IMR-90 (cell line): ENCODE results near the gene NPAP1. TPM values are rescaled to one million over a fixed set of nuclear protein-coding genes. Genes with fewer than 3 reads are reported as not detected.

Experiments
- ATAC-seq: fragments of 200-7000 bp; cut with Tn5 transposase; 2 replicates; pipeline ENCODE4 v1.9.1; 2020; ENCODE audit warnings: low read depth, mild to moderate bottlenecking, moderate library complexity
- BruUV-seq: library from RNA; stranded (reverse); fragments of 400-500 nt; replicated peaks from 2 replicates; lab custom pipeline; 2021; lab: Mats Ljungman, UMichigan
- CTCF ChIA-PET: fragments of 300-600 bp; formaldehyde crosslinking; extraction: SDS; loops from one replicate; lab custom pipeline; 2021; ENCODE audit warnings: antibody characterized with exemption; lab: Yijun Ruan, JAX
- POLR2A ChIA-PET: fragments of 300-600 bp; sonication (Branson Sonifier 250); formaldehyde crosslinking; loops from one replicate; lab custom pipeline; 2022; ENCODE audit warnings: antibody characterized with exemption; ENCODE audit not compliant: unreplicated experiment; lab: Charles Lee
- DNase-seq: peaks from one replicate; pipeline ENCODE4 v3.0.0; 2013
- H2AFZ ChIP-seq: replicated peaks from 2 replicates; pipeline ENCODE3; 2013; ENCODE audit warnings: low read length, mild to moderate bottlenecking; ENCODE audit not compliant: poor library complexity
- H2AK5ac ChIP-seq: 2 replicates; pipeline ENCODE4 v1.6.1; 2013; ENCODE audit warnings: low read depth, low read length, inconsistent platforms
- H2AK9ac ChIP-seq: replicated peaks from 2 replicates; pipeline ENCODE3; 2013; ENCODE audit warnings: mild to moderate bottlenecking, low read depth, low read length, moderate library complexity; ENCODE audit not compliant: poor library complexity
- H2BK120ac ChIP-seq: 2 replicates; pipeline ENCODE4 v1.6.1; 2013; ENCODE audit warnings: low read depth, low read length, inconsistent platforms
- H2BK15ac ChIP-seq: 3 replicates; pipeline ENCODE4 v1.6.1; 2013; ENCODE audit warnings: low read depth, low read length, inconsistent platforms
- H2BK20ac ChIP-seq: 2 replicates; pipeline ENCODE4 v1.6.1; 2013; ENCODE audit warnings: low read depth, mild to moderate bottlenecking, inconsistent platforms, low read length, moderate library complexity
- H2BK5ac ChIP-seq: 2 replicates; pipeline ENCODE4 v1.6.1; 2013; ENCODE audit warnings: mild to moderate bottlenecking, low read depth, low read length, inconsistent platforms; ENCODE audit not compliant: poor library complexity, severe bottlenecking
- H3K14ac ChIP-seq: replicated peaks from 2 replicates; pipeline ENCODE4 v1.6.1; 2013; ENCODE audit warnings: low read depth, low read length, inconsistent platforms
- H3K18ac ChIP-seq: 2 replicates; pipeline ENCODE4 v1.6.1; 2013; ENCODE audit warnings: low read depth, low read length, control low read depth
- H3K23ac ChIP-seq: 2 replicates; pipeline ENCODE4 v1.6.1; 2013; ENCODE audit warnings: low read depth, low read length, inconsistent platforms
- H3K27ac ChIP-seq: 2 replicates; pipeline ENCODE4 v1.5.1; 2013; ENCODE audit warnings: mild to moderate bottlenecking, control low read depth, low read length; ENCODE audit not compliant: insufficient read depth
- H3K27me3 ChIP-seq: 2 replicates; pipeline ENCODE4 v1.6.1; 2013; ENCODE audit warnings: low read length; ENCODE audit not compliant: control insufficient read depth, insufficient read depth
- H3K36me3 ChIP-seq: 2 replicates; pipeline ENCODE4 v1.6.1; 2013; ENCODE audit warnings: low read length, mixed read lengths; ENCODE audit not compliant: control insufficient read depth, insufficient read depth
- H3K4ac ChIP-seq: 2 replicates; pipeline ENCODE4 v1.6.1; 2013; ENCODE audit warnings: low read depth, low read length, inconsistent platforms
- H3K4me1 ChIP-seq: 2 replicates; pipeline ENCODE4 v1.6.1; 2013; ENCODE audit warnings: low read length, mixed read lengths; ENCODE audit not compliant: control insufficient read depth, insufficient read depth
- H3K4me2 ChIP-seq: 2 replicates; pipeline ENCODE4 v1.6.1; 2013; ENCODE audit warnings: low read depth, mild to moderate bottlenecking, control low read depth, low read length, moderate library complexity
- H3K4me3 ChIP-seq: 2 replicates; pipeline ENCODE4 v1.5.1; 2013; ENCODE audit warnings: low read depth, mild to moderate bottlenecking, control low read depth, low read length, moderate library complexity; ENCODE audit not compliant: insufficient read depth
- H3K56ac ChIP-seq: 2 replicates; pipeline ENCODE4 v1.6.1; 2013; ENCODE audit warnings: low read length, inconsistent platforms; ENCODE audit not compliant: insufficient read depth; ENCODE audit errors: extremely low read depth
- H3K79me1 ChIP-seq, 2 experiments: 2 replicates each; pipeline ENCODE4 v1.6.1; 2013; ENCODE audit warnings: low read length in 2 of 2, inconsistent platforms in 1 of 2, low read depth in 1 of 2
- H3K9ac ChIP-seq: 2 replicates; pipeline ENCODE4 v1.6.1; 2013; ENCODE audit warnings: low read depth, low read length, control low read depth
- H3K9me1 ChIP-seq: 2 replicates; pipeline ENCODE4 v1.6.1; 2013; ENCODE audit warnings: low read length, inconsistent platforms; ENCODE audit not compliant: insufficient read depth
- H3K9me3 ChIP-seq: 2 replicates; pipeline ENCODE4 v1.6.1; 2013; ENCODE audit warnings: low read length; ENCODE audit not compliant: control insufficient read depth, insufficient read depth
- H4K20me1 ChIP-seq: 2 replicates; pipeline ENCODE4 v1.6.1; 2013; ENCODE audit warnings: low read length, inconsistent platforms; ENCODE audit not compliant: insufficient read depth
- H4K5ac ChIP-seq: 2 replicates; pipeline ENCODE4 v1.6.1; 2013; ENCODE audit warnings: mild to moderate bottlenecking, low read depth, low read length, control low read depth
- H4K8ac ChIP-seq, 2 experiments: 2 replicates each; pipeline ENCODE4 v1.6.1; 2013; ENCODE audit warnings: low read depth in 2 of 2, low read length in 2 of 2, control low read depth in 1 of 2, inconsistent platforms in 1 of 2
- H4K91ac ChIP-seq: 2 replicates; pipeline ENCODE4 v1.6.1; 2013; ENCODE audit warnings: low read depth, low read length, inconsistent platforms; ENCODE audit not compliant: insufficient read depth
- BHLHE40 ChIP-seq: fragments of 150-350 bp; IDR thresholded peaks from 2 replicates; pipeline ENCODE4 v1.6.1; 2016; ENCODE audit warnings: mild to moderate bottlenecking, low read depth, low read length
- CHD1 ChIP-seq: IDR thresholded peaks from 2 replicates; pipeline ENCODE4 v1.6.1; 2012; ENCODE audit warnings: low read depth, low read length, improper control_type of control experiment
- CTCF ChIP-seq: conservative IDR thresholded peaks from 2 replicates; pipeline ENCODE4 v1.5.1; 2012; ENCODE audit warnings: mild to moderate bottlenecking, low read depth, low read length, improper control_type of control experiment
- FOS ChIP-seq: fragments of 150-350 bp; IDR thresholded peaks from 2 replicates; pipeline ENCODE4 v1.6.1; 2016; ENCODE audit warnings: low read depth, low read length
- MXI1 ChIP-seq: IDR thresholded peaks from 2 replicates; pipeline ENCODE4 v1.6.1; 2012; ENCODE audit warnings: low read depth, mild to moderate bottlenecking, low read length, moderate library complexity, borderline replicate concordance
- NFE2L2 ChIP-seq: fragments of 150-350 bp; IDR thresholded peaks from 2 replicates; pipeline ENCODE4 v1.6.1; 2016; ENCODE audit warnings: low read depth, mild to moderate bottlenecking, low read length
- POLR2A ChIP-seq: IDR thresholded peaks from 2 replicates; pipeline ENCODE4 v1.6.1; 2012; ENCODE audit warnings: mild to moderate bottlenecking, low read depth, low read length
- RCOR1 ChIP-seq: IDR thresholded peaks from 2 replicates; pipeline ENCODE4 v1.6.1; 2012; ENCODE audit warnings: mild to moderate bottlenecking, low read length, improper control_type of control experiment; ENCODE audit not compliant: insufficient replicate concordance
- SMC3 ChIP-seq: fragments of 150-350 bp; IDR thresholded peaks from 2 replicates; pipeline ENCODE4 v1.6.1; 2016; ENCODE audit warnings: low read depth, mild to moderate bottlenecking, antibody characterized with exemption, low read length, moderate library complexity
- WGBS, 2 experiments: methylation state at CpG; one replicate each; pipeline versions ENCODE4 v1.1.5 to v1.1.7; 2013; ENCODE audit warnings: missing lambda C conversion rate in 2 of 2; ENCODE audit not compliant: insufficient read length in 1 of 2; ENCODE audit errors: extremely low coverage in 2 of 2; 5-methylcytosine and 5-hydroxymethylcytosine counted together
- dilution Hi-C: fragments of 300-500 bp; cut with HindIII; formaldehyde crosslinking; loops from one replicate; pipeline ENCODE4 v1.14.3; 2018; ENCODE audit warnings: low sequenced_read_pairs; ENCODE audit not compliant: unreplicated experiment
- in situ Hi-C: fragments of 300-500 bp; cut with MboI; formaldehyde crosslinking; loops from 3 replicates; pipeline ENCODE4 v1.14.3; 2019; ENCODE audit warnings: low sequenced_read_pairs, inconsistent platforms, mixed read lengths
- intact Hi-C: fragments of 100-400 bp; cut with micrococcal nuclease; formaldehyde crosslinking; loops from 2 replicates; pipeline ENCODE4 v1.10.0; 2022
- polyA plus RNA-seq, 3 experiments: library from polyadenylated mRNA; depleted of rRNA; stranded (reverse); fragments of >200 nt; gene quantifications; 2 replicates each; pipeline ENCODE4 v1.2.3, GENCODE V29; 2012; ENCODE audit warnings: low replicate concordance in 1 of 3
- total RNA-seq: library from RNA; depleted of rRNA; stranded (reverse); fragments of >200 nt; gene quantifications from 2 replicates; pipeline ENCODE4 v1.2.3, GENCODE V29; 2012
- TF ChIP-seq, protein P1 (sequence below): fragments of 150-350 bp; IDR thresholded peaks from 2 replicates; pipeline ENCODE4 v1.6.1; 2016; ENCODE audit warnings: low read depth, mild to moderate bottlenecking, low read length, moderate library complexity, borderline replicate concordance

Gene NPAP1
- total and polyA plus RNA-seq, 2 of the 4 experiments (the other 2 are of a cell fraction) = not detected

- TF ChIP-seq MXI1 (no peak), CTCF (no peak), SMC3 (no peak)
Observed at GRCh38 chr15:24675332-24676144, at the start of gene NPAP1 (continued).

GRCh38 chr15:24627443-24627842 lies 48.1 kb upstream of the NPAP1 start:
- dilution Hi-C loops (no loop called here), in situ Hi-C loops (no loop called here), intact Hi-C loops (no loop called here)
- H2BK20ac ChIP-seq = no peak overlapping the region
- no peak for TF ChIP-seq CHD1
- no peak for TF ChIP-seq BHLHE40
- TF ChIP-seq NFE2L2 = no peak
- TF ChIP-seq, protein P1, sequence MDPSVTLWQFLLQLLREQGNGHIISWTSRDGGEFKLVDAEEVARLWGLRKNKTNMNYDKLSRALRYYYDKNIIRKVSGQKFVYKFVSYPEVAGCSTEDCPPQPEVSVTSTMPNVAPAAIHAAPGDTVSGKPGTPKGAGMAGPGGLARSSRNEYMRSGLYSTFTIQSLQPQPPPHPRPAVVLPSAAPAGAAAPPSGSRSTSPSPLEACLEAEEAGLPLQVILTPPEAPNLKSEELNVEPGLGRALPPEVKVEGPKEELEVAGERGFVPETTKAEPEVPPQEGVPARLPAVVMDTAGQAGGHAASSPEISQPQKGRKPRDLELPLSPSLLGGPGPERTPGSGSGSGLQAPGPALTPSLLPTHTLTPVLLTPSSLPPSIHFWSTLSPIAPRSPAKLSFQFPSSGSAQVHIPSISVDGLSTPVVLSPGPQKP = no peak
- no peak for TF ChIP-seq RCOR1
- no peak for TF ChIP-seq POLR2A
- TF ChIP-seq FOS = no peak
- ChIA-PET CTCF (no interaction called here), POLR2A (no interaction called here)
- H4K8ac ChIP-seq = no peak overlapping the region
- no peak overlapping the region for H3K56ac ChIP-seq
- H3K36me3 ChIP-seq = no peaks in the 10 kb centered on the region
- no CpG with 5 or more reads among the region's 3 CpGs for WGBS, 2 experiments
- H3K27ac ChIP-seq = no peak overlapping the region
- no peak overlapping the region for H2AFZ ChIP-seq
- no peak overlapping the region for H4K91ac ChIP-seq
- no peak for DNase-seq
- H3K18ac ChIP-seq = no peak overlapping the region
- no peaks in the 10 kb centered on the region for H3K79me1 ChIP-seq
- no peak overlapping the region for H4K5ac ChIP-seq
- H2AK9ac ChIP-seq = no peak overlapping the region
- no peaks in the 10 kb centered on the region for H3K27me3 ChIP-seq
- no peak overlapping the region for H2BK120ac ChIP-seq
- no peaks in the 10 kb centered on the region for H4K20me1 ChIP-seq
- no peak overlapping the region for H3K4me2 ChIP-seq
- no peak overlapping the region for H3K4ac ChIP-seq
- H3K4me1 ChIP-seq = no peaks in the 10 kb centered on the region
- H3K9me1 ChIP-seq = no peaks in the 10 kb centered on the region
- H3K4me3 ChIP-seq = no peak overlapping the region
- H3K23ac ChIP-seq = no peak overlapping the region
- H2BK5ac ChIP-seq = no peak overlapping the region
- no peak overlapping the region for H2BK15ac ChIP-seq
- no peak overlapping the region for H2AK5ac ChIP-seq
- no TSS peak for BruUV-seq
- no peak overlapping the region for H3K9ac ChIP-seq
- H3K14ac ChIP-seq = no peak overlapping the region
- peaks cover 9% of the 10 kb centered on the region for H3K9me3 ChIP-seq
- no peak for ATAC-seq
